NCI-H1694 treated with DMSO at 0.1 percent for 48 hours (cell line): ENCODE data around the gene CRYL1.
"Not testable (repeated sequence)": the region's sequence is repeated elsewhere in the genome, so short reads cannot be mapped to it uniquely, and the experiment has no call there.

Experiments used
- DNase-seq: peaks from one replicate; lab custom pipeline; 2025; lab: John Stamatoyannopoulos, UW

CRYL1 gene

DNA sequence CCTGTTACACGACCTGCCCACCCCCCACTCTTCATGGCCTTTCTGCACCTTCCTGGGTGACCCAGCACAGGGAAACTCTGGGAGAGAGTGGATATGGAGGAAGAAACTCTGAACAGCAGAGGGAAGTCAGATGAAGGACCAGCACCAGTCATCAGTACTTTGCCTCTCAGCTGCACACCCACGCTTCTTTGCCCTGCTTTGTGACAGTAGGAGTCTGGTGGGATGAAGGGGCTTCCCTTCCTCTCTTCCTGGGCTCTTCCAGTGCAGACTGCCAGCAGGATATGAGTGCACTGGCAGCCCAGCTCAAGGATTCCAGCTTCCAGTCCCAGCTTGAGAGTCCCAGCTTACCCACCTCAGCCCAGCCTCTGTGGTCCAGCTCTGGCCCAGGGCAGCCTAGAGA is 68.9 kb downstream of the CRYL1 start:
- no peak for DNase-seq

- no peak for DNase-seq
Observed at GRCh38 chr13:20451397-20451796, 74.3 kb downstream of the CRYL1 start.

GRCh38 chr13:20448470-20448869 is 77.2 kb downstream of the CRYL1 start:
- no peak for DNase-seq

GRCh38 chr13:20446900-20447299 is 78.8 kb downstream of the CRYL1 start:
- no peak for DNase-seq

DNA sequence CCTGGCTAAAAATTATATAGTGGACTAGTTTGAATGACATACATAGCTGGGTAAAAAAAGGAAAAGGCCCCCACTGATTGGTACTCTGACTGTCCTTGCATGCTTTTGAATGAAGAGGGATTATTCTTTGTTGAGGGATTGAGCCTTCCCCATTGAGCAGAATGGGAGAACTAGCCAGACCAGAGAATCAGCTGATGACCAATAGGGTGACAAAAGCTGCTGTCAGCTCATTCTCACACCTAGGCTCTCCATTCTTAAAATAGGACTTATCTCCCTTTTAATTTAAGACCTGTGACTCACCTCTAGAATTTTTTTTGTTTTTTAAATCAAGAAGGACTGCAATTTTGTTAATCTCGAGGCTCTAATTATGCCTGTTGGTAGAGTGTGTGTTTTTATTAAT is 79.3 kb downstream of the CRYL1 start:
- no peak for DNase-seq

DNA sequence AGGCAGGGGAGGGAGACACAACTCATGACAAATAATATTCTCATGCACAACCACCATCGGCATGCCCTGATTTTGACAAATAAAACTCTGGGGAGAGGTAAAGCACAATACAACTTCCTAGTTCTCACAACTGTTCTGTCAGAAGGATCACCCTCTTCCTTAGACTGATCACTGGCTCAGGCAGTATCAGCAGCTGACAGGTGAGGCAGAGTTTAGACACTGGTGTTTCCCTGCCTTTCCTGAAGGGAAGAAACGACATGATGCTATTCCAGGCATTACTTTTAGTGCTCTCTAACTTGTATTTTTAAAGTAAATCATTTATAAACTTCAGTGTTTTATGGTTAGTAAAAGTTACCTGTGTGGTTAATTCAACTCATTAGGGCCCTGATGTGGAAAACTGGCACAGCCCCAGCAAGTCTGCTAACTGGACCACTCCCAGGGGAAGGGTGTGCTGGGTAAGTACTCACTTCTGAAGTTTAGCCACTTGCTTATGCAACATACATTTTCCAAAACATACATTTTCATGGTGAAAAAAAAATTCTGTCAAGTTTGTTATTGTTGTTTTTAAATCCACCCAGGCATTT is 82.8 kb downstream of the CRYL1 start:
- no peak for DNase-seq

- no peak for DNase-seq
Observed at GRCh38 chr13:20442375-20442774, 83.3 kb downstream of the CRYL1 start.

- DNase-seq = no peak
Observed at GRCh38 chr13:20441879-20442278, 83.8 kb downstream of the CRYL1 start.

GRCh38 chr13:20441056-20441455 is 84.6 kb downstream of the CRYL1 start:
- no peak for DNase-seq

GRCh38 chr13:20439261-20439660 is 86.4 kb downstream of the CRYL1 start:
- no peak for DNase-seq

DNA sequence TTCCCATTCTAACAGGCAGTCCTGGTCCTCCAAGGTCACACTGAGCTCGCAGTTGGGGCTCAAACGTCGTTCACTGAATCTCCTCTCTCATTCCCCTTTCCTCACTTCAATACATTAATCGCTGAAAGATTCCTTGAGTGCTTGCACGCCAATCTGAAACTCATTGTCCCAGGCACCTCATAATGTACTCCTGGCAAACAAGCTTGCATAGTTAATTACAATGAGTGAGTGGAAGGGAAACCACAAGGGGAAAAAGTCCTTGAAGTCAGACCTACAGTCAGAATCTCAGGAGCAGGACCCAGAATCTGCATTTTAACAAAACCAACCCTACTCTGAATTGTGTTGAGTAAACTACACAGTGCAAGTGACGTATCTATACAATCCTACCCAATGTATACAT is 86.9 kb downstream of the CRYL1 start:
- DNase-seq = no peak

DNA sequence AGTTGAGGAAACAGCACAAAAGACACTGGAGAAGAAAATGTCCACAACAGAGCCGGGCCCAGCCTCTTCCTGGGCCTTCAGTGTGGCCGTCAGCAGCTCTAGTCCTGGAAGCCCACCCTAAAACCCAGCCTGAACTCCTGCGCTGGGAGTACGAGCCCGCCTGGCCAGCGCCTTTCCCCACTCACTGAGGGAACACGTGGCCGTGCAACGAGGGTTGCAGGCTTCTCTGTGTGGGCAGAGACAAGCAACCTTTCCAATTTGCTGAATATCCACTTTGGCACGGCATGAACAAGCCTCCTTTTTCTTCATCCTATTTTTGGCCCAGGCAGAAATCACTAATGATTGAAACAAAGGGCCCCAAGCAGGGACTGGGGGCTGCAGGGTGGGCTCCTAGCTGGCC is 89.2 kb downstream of the CRYL1 start:
- no peak for DNase-seq

GRCh38 chr13:20435616-20436368 is 89.9 kb downstream of the CRYL1 start:
- no peak for DNase-seq

GRCh38 chr13:20434210-20434609 is 91.4 kb downstream of the CRYL1 start:
- not testable (repeated sequence) for DNase-seq

DNA sequence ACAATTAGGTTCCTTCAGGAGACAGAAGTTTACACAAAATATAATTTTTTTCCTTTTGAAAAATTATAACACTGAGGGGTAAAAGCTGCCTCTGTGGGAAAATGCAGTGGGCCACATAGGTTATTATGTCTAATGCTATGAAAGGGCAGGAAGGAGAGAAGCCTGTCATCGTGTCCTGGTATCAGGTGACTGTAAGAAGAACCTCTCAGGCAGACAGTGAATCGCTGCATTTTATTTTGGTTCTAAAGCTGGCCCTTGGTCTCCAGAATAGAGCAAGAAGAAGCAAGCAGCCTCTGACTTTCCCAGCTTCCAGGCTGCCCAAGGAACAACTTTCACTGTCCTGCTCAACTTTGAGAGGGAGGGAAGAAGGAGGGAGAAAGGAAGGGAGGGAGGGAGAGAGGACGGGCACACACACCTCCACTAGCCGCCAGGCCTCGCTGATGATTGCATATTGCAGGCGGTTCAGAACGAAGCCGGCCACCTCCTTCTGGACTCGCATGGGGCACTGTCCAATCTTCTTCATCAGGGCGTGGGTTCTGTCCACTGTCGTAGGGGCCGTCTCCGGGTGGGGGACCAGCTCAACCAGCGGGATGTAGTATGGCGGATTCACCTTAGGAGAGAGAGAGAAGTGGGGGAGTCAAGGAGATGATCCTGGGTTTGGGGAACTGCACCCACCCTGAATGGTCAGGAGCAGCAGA is 93.8 kb downstream of the CRYL1 start:
- no peak for DNase-seq

DNA sequence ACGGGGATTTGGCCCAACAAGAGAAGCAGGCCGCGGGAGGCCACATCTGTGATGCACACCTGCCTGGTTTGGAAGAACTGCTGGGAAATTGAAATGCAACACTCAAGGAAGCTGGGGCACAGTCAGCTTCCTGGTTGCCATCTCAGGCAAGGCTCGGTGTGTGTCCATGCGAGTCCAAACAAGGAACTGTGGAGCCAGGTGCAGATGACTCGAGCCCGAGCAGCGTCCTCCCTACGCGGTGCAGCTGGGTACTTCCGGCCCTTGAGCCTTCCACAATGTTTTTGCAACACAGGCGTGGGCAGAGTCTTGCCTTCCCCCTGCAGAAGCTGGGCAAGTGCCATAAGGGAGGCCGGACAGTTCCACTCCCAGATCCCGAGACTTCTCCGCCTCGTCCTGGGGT is 94.6 kb downstream of the CRYL1 start:
- DNase-seq = no peak

DNA sequence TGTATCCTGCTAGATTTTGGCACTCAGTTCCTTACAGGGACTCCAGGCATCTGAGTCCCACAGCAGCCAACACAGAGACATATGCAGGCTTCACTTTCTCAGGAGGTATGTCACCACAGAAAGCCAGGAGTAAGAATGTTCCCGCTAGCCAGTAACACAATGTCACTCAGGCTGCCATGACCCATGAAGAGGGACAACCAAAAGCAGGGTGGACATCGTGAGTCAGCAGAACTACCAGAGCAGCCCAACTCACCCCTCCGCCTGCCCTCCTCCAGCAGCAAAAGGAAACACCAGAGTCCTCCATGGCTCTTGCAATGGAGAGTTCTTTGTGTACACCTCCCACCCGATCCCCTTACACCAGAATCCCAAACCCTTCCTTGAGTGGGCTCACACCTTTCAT is 95.4 kb downstream of the CRYL1 start:
- DNase-seq = no peak

GRCh38 chr13:20429682-20430081 is 96.0 kb downstream of the CRYL1 start:
- DNase-seq = no peak

- DNase-seq = no peak
Observed at GRCh38 chr13:20428666-20429644, 96.7 kb downstream of the CRYL1 start.

DNA sequence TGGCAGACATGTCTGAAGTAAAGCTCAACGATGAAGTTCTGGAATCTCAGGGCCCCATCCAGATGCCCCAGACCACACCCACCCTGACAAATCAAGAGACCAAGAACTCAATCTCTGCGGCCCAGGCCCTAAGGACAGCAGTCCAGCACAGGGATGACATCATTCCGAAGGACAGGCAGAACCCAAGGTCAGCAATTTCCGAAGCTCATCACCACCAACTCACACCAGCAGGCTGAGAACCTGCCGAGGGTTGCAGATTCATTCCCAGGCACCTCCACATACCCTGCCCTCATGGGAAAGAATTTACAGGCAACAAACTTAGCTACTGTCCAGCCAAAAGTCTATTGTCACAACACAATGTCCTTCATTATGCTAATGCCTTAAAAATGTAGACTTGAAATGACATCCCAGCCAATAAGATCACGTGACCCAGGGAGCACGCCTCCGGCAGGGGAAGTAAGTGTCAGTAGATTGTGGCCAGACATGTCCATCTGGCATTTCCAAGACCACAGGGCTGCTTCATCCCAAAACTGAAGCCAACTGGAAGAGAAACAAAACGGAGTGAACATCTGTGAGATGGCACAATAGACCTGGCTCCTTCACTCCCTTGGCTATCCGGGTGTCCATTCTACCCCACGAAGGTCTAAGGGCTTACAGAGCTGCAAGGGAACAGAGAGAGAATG is 98.8 kb downstream of the CRYL1 start:
- no peak for DNase-seq

DNA sequence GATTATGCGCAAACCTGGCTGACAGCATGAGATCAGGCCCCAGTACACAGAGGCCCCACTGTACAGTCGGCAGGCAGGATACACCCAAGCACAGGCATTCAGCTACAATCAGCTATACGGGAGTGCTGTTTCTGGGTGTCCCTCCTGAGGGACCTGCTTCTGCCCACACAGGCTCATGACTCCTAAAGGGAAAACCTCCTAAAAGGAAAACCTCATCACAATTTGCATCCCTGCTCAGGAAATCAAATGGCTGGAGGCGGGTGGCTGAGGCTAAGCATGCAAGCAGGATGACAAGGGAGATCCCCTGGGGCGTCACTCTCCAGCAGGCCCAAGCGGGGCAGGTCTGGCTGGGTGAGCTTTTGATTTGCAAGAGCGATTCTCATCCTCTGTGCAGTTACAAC is 99.8 kb downstream of the CRYL1 start:
- no peak for DNase-seq

DNA sequence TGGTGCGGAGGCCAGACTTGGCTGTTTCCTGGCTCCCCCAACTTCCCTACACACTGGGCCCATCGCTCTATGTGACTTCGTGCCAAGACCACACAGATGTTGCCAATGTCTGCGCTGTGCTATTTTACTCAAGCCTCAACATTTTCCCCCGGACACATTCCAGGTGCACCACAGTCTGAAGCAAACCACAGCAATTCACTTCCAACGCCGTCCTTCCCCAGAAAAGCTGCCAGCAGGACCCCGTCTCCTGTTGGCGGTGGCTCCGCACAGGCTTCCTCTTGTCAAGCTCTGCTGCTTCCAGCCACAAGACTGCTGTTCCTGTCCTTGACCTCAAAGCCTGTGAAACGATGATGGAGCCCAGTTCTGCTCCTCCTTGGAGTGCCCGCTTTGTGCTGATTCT is 100.7 kb downstream of the CRYL1 start:
- no peak for DNase-seq
